ENCODE data around the gene GPR176. TPM values are rescaled to one million over a fixed set of nuclear protein-coding genes. Genes with fewer than 3 reads are reported as not detected.

GPR176 gene
- total RNA-seq, 1 donor from 2014 or later, result 78.3 TPM

GRCh38 chr15:39892418-39892817, 27.6 kb downstream of the GPR176 start:
- DNase-seq (ENCODE audit: low read depth, low spot score), result no peak

DNA sequence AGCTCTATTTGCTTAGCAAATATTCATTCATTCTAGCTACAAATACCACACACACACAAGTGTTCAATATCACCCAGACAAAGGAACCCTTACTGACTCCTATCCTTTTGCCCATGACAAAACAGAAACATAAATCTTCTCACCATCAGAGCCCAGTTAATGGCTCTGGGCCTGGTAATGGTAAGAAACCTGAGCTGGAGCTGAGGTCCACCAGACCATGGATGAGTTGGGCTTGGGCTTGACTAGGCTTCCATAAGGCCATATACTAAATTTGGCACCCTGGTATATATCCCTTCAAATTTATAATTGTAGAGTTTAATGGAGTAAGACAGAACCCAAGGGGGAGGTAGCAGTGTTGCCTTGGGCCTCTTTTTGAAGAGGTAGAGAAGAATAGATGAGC, 29.4 kb downstream of the GPR176 start:
- DNase-seq (ENCODE audit: low read depth, low spot score), result no peak

GRCh38 chr15:39889601-39890000, 30.5 kb downstream of the GPR176 start:
- no peak for DNase-seq (ENCODE audit: low read depth, low spot score)

DNA sequence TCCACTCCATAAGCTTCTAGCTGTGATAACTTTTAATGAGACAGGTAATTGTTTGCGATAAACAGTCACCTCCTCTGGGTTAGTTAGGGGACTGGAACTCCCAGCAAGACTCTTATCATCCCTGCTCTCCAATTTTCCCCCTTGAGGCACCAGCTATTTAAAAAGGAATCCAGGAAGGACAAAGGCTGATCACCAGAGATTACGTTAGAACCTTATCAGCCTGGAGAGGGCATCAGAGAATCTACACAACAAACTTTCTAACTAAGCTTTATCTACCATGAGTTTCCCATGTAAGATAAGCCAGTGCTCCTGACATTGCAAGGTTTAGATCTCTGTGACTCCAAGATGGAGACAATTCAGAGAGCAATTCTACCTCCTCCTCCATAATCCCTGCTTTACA, 31.3 kb downstream of the GPR176 start:
- DNase-seq (ENCODE audit: low read depth, low spot score), result no peak

DNA sequence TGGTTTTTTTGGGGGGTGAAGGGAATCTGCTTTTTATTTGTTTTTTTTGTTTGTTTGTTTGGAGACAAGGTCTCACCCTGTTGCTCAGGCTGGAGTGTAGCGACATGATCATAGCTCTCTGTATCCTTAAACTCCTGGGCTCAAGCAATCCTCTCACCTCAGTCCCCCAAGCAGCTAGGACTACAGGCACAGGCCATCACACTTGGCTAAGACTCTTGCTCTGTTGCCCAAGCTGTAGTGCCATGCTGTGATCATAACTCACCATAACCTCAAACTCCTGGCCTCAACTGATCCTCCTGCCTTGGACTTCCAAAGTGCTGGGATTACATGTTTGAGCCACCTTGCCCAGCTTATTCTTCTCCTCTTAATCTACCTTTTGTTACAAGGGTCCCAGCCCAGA, 31.8 kb downstream of the GPR176 start:
- DNase-seq (ENCODE audit: low read depth, low spot score), result no peak

GRCh38 chr15:39887832-39888231, 32.2 kb downstream of the GPR176 start:
- DNase-seq (ENCODE audit: low read depth, low spot score), result peak; percentile 30

DNA sequence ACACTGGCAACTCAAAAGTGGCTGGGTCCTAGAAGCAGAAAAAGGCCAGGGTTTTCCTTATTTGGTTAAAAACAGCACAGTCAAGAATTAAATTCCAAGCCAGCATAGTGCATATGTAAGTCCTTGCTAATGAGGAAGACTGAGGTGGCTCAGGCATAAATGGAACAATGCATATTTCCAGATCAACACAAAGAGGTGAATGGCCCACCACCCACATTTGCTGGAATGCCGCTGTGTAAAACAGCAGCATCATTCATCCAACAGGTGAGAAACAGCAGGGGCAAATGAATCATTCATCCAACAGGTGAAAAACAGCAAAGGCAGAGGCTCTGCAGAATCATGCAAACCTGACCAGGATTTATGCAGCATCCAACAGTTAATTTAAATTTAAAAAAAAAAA, 32.9 kb downstream of the GPR176 start:
- DNase-seq (ENCODE audit: low read depth, low spot score), result no peak

- no peak for DNase-seq (ENCODE audit: low read depth, low spot score)
Measured at GRCh38 chr15:39886418-39886817, 33.6 kb downstream of the GPR176 start.

- no peak for DNase-seq (ENCODE audit: low read depth, low spot score)
Measured at GRCh38 chr15:39885099-39885777, 34.8 kb downstream of the GPR176 start.

- DNase-seq (ENCODE audit: low read depth, low spot score), result no peak
Measured at GRCh38 chr15:39884351-39884750, 35.7 kb downstream of the GPR176 start.

GRCh38 chr15:39882602-39883001, 37.5 kb downstream of the GPR176 start:
- no peak for DNase-seq (ENCODE audit: low read depth, low spot score)

- DNase-seq (ENCODE audit: low read depth, low spot score), result no peak
Measured at GRCh38 chr15:39881790-39882189, 38.3 kb downstream of the GPR176 start.

DNA sequence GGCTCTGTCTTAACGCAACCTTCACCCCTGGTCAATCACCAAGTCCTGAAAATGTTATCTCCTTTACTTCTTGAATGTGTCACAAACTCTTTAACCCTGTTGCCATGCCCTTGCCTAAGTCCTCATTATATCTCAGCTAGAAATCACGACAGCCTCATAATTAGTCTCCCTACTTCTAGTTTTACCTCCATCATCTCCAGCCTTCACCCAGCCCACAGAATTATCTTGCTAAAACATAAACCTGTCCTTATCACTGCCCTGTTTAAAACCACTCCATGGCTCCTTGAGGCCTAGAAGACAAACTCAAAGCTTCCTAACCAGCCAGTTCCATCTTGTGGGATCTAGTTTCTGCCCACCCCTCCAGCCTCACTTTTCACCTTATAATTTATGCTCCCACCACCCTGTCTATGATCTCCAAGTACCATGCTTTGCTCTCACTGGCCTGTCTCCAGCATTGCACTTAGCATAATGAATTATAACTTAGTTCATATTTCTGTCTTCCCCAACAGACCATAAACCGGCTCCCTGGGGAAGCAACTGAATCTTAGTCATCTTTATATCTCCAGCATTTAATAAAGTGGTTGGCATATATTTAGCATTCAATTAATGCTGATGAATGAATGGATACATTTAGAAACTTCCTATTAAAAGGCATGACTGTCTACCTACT, 39.2 kb downstream of the GPR176 start:
- no peak for DNase-seq (ENCODE audit: low read depth, low spot score)

GRCh38 chr15:39878406-39878785, 41.7 kb downstream of the GPR176 start:
- no peak for DNase-seq (ENCODE audit: low read depth, low spot score)

DNA sequence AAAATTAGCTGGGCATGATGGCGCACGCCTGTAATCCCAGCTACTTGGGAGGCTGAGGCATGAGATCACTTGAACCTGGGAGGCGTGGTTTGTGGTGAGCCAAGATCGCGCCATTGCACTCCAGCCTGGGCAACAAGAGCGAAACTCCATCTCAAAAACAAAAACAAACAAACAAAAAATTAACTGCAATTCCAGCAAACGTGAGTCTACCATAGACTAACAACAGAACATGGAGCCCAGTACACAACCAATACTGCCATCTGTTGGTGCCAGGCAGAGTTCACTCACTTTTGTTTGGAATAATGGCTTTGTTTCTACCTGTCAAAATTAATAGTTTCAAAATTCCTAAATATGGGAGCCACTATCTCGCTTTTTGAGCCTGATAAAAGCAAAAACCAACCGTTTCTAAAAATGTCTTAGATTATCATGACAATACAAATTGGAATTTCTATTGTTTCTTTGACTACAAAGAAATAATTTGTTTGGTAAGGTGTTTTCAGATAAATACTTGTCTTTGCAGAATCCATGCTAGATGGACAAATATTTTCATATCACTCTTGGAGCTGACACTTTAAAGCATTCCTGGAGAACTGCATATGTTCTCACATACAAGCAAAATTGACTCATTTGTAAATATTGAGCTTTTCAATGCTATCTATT, 45.0 kb downstream of the GPR176 start:
- DNase-seq (ENCODE audit: low read depth, low spot score), result no peak

- DNase-seq (ENCODE audit: low read depth, low spot score), result no peak
Measured at GRCh38 chr15:39873978-39874377, 46.1 kb downstream of the GPR176 start.

GRCh38 chr15:39870537-39870936, 49.5 kb downstream of the GPR176 start:
- DNase-seq (ENCODE audit: low read depth, low spot score), result no peak

- DNase-seq (ENCODE audit: low read depth, low spot score), result no peak
Measured at GRCh38 chr15:39869858-39870515, 50.1 kb downstream of the GPR176 start.

DNA sequence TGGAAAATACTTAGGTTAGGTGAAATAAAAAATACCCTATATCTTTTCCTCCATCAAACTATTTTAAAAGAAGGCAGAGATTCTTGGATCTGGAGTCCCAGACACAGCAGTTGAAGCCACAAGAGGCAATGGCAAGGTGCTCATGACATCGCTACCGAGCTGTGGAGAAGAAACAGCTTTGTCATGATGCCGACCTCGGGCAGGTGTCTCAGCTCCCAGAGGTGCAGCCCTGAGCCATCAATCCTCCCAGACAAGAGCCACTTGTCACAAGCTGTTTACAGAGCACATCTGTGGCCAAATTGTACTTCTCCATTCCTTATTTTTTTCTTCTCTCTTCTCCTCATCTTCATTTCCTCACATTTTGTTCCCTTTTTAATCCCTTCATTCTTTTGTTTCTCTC, 50.8 kb downstream of the GPR176 start:
- no peak for DNase-seq (ENCODE audit: low read depth, low spot score)

DNA sequence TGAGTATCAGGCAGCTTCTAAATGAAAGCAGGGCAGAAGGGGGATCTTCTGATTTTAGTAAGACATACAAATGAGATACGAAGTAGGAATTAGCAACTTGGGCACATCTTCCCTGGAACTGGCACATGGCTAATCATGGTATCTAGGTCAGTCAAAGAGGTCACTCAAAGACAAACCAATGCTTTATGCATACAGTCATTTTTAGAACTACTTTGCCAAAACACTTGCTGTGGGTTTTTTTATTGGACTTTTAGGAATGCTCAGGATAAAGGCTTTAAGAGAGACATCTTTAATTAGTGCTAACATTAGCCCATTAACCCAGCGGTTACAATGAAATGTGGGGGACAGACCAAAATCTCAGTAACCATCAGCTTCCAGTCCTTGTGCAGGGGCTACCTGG, 51.7 kb downstream of the GPR176 start:
- DNase-seq (ENCODE audit: low read depth, low spot score), result no peak

DNA sequence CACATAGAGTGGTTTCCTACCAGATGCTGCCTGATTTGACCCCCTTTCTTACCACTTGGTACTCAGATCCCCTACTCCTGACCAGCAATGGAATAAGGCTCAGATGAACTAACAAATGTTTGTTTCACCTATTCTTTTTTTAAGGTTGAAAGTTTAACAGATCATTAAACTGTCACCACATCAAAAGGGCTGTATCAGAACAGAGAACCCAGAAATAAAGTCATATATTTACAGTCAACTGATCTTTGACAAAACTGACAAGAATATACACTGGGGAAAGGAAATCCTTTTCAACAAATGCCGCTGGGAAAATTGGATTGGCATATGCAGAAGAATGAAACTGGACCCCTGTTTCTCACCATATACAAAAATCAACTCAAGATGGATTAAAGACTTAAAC, 56.0 kb downstream of the GPR176 start:
- no peak for DNase-seq (ENCODE audit: low read depth, low spot score)

GRCh38 chr15:39860871-39861270, 59.2 kb downstream of the GPR176 start:
- no peak for DNase-seq (ENCODE audit: low read depth, low spot score)

All from pulmonary artery endothelial cell (primary cell).